CD4-positive, alpha-beta T cell treated with Interleukin-10 for 1 hour (primary cell): ENCODE data around the gene STIM1.

Experiments
- DNase-seq: peaks from one replicate; pipeline ENCODE4 v3.0.0-alpha.2; 2020

The STIM1 gene

GRCh38 chr11:4138497-4138896 is 283.0 kb downstream of the STIM1 start:
- no peak for DNase-seq

- no peak for DNase-seq
These were observed 284.7 kb downstream of the STIM1 start for GRCh38 chr11:4140067-4140636.
